Naive thymus-derived CD8-positive, alpha-beta T cell (primary cell): ENCODE results near the gene SPEM3. TPM values are rescaled to one million over a fixed set of nuclear protein-coding genes. Genes with fewer than 3 reads are reported as not detected.

Source experiments
- ATAC-seq, 2 donors: fragments of 150-1000 bp; cut with Tn5 transposase in 1 of 2; sonication (Bioruptor Pico), chemical (Tn5 transposase) in 1 of 2; 1 replicate in 1 of 2; 2 replicates in 1 of 2; pipeline ENCODE4 v1.10.0; 2021; ENCODE audit warnings: mild to moderate bottlenecking in 2 of 2, moderate library complexity in 2 of 2
- POLR2A ChIA-PET: fragments of 350-600 bp; sonication (Branson Sonifier 250); formaldehyde crosslinking; loops from one replicate; lab custom pipeline; 2021; ENCODE audit warnings: antibody characterized with exemption; lab: Charles Lee
- DNase-seq, 10 donors: peaks; one replicate each; pipeline versions ENCODE4 v3.0.0 to v3.0.0-alpha.2; 2020 to 2022
- H3K27ac Mint-ChIP-seq, 10 donors: one replicate each; pipeline ENCODE4 v1.8.0; 2020 to 2022; ENCODE audit warnings: mild to moderate bottlenecking in 10 of 10, mixed read lengths in 10 of 10, moderate library complexity in 4 of 10, inconsistent platforms in 1 of 10
- H3K27me3 Mint-ChIP-seq, 5 donors: one replicate each; pipeline ENCODE4 v1.8.0; 2021 to 2022; ENCODE audit warnings: mixed read lengths in 5 of 5
- H3K36me3 Mint-ChIP-seq, 3 donors: one replicate each; pipeline ENCODE4 v1.8.0; 2020 to 2022; ENCODE audit warnings: mixed read lengths in 3 of 3, mild to moderate bottlenecking in 2 of 3, inconsistent platforms in 1 of 3
- H3K4me1 Mint-ChIP-seq, 4 donors: one replicate each; pipeline ENCODE4 v1.8.0; 2021 to 2022; ENCODE audit warnings: mixed read lengths in 4 of 4
- H3K4me3 Mint-ChIP-seq, 10 donors: one replicate each; pipeline ENCODE4 v1.8.0; 2020 to 2022; ENCODE audit warnings: mild to moderate bottlenecking in 10 of 10, mixed read lengths in 10 of 10, moderate library complexity in 6 of 10, inconsistent platforms in 1 of 10
- H3K9me3 Mint-ChIP-seq, 9 donors: one replicate each; pipeline ENCODE4 v1.8.0; 2020 to 2022; ENCODE audit warnings: mixed read lengths in 9 of 9, mild to moderate bottlenecking in 3 of 9, inconsistent platforms in 1 of 9, moderate library complexity in 1 of 9
- polyA plus RNA-seq, 3 donors: library from polyadenylated mRNA; unstranded; fragments of 300-500 nt; fragmentation: Illumina TruSeq; gene quantifications; one replicate each; pipeline ENCODE4 v1.2.3, GENCODE V29; 2021
- total RNA-seq, 8 experiments: library from RNA in 2 of 8; stranded (reverse) in 2 of 8; gene quantifications; one replicate each; pipeline ENCODE4 v1.2.3 and lab custom pipeline; 2021 to 2026

The SPEM3 gene
- total and polyA plus RNA-seq, 5 experiments from 2014 or later, result not detected

DNA sequence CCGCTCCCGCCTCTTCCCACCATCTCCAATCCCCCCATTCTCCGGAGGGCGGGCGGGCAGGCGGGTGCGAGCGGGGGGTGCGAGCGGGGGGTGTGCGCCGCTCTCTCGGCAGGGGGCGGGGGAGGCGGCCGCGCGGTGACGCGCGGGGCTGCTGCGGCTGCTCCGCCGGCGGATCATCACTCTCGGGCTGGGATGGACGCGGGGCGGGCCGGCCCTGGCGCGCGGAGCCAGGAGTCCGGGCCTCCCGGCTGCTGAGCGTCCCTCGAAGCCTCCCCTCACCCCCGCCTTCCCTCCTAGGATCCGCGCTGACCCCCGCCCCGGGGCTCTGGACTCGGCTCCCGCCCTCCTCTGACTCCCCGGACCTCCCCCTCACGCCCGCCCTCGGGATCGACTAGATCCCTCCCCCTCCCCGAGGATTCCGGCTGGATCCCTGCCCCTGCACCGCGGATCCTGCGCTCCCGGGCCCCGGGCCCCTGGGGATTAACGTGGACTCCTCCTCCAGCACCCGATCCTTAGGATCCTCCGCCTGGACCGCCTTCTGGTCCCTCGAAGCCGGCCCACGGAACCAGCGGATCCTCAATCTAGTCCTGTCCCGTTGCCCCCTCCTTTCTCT is 23.8 kb upstream of the SPEM3 start:
- H3K4me3 Mint-ChIP-seq, result peak overlapping the region; percentile 92 to 98 (median 96)
- H3K27me3 Mint-ChIP-seq, result peaks cover 0 to 4% (median 0%) of the 10 kb centered on the region in 5 donors
- DNase-seq (peak in 5 of 10 donors; percentile 58 to 86 (median 77)), ATAC-seq (peak; percentile 48 to 56)
- peaks cover 21 to 36% (median 31%) of the 10 kb centered on the region in 4 donors for H3K4me1 Mint-ChIP-seq
- H3K36me3 Mint-ChIP-seq, result no peaks in the 10 kb centered on the region
- POLR2A ChIA-PET, result interaction anchor here (0.7 to 3.6 kb wide), 17 partner anchors 11 to 282 kb away, joined by 3 to 50 read pairs (median 6); partner anchors contain the start of genes ACAP1, MPDU1, NEURL4 and PLSCR3
- peak overlapping the region; percentile 89 to 99 (median 98) for H3K27ac Mint-ChIP-seq
- no peaks in the 10 kb centered on the region for H3K9me3 Mint-ChIP-seq

DNA sequence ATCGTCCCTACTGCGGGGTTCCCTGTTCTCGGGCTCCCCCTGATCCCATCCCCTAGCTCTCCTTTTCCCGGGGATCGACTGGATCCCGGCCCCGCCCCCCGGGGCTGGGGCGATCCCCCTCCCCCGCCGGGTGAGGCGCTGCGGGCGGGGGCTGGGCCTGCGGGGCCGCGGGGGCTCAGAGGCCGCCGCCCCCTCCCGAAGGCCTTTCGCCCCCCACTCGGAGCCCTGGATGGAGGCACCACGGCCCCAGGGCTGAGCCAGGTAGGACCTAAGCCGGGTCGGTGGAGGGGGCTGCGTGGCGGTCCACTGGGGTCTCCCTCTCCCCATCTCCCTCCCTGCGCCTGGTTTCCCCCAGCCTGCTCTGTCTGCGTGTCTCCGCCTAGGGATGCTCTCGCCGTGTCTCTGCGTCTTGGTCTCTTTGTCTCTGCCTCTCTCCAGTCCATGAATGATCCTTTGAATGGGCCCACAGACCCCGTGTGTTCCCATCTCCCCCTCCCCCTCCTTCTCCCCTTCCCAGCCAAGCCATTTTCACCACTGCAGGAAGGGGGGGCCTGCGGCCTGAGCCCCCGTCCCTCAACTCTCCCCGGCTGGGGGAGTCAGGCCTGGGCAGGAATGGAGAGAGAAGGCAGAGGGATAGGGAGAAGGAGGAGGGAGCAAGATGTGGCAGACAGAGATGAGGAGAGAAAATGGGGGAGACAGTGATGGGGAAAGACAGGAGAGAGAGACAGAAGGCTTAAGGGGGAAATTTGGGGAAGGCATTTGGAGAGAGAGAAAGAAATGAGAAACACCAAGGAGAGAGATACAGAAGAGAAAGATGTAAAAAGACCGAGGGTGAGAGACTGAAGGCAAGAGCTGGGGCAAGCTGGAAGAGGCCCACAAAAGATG is 23.1 kb upstream of the SPEM3 start:
- Mint-ChIP-seq H3K36me3 (no peaks in the 10 kb centered on the region), H3K27me3 (peaks cover 0 to 4% (median 0%) of the 10 kb centered on the region in 5 donors), H3K9me3 (no peaks in the 10 kb centered on the region), H3K4me3 (peak overlapping the region; percentile 75 to 96 (median 86)), H3K4me1 (peaks cover 22 to 36% (median 31%) of the 10 kb centered on the region in 4 donors), H3K27ac (peak overlapping the region; percentile 48 to 95 (median 88))
- ATAC-seq (no peak), DNase-seq (no peak)
- POLR2A ChIA-PET, result interaction anchor here (1.0 to 3.5 kb wide), 4 partner anchors 11 to 79 kb away, joined by 3 to 40 read pairs (median 20); partner anchors contain the start of genes PLSCR3, POLR2A and TMEM102

DNA sequence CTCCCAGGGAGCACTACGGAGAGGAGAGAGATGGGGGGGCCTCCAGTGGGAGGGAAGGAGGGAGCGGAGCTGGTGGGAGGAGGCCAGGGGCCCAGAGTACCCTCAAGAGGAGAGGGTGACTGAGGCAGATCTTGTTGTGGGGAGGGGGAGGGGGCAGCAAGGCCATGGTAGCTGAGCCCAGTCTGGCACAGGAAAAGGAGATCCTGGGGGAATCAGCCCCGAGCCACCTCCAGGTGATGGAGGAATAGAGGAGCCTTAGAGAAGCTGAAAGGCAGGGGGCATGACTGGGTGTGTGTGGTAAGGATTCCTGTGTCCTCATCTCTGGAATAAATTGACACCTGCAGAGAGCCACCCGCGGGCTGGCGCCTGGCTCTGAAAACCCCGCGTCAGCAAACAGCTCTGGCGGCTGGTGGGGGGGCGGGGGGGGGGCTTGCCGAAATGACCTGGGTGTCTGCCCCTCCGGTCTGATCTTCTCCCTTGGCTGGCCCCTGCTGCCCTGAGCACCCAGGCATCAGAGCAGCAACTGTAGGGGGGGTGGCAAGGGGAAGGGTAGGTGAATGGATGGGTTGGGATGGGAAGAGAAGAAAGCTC is 22.3 kb upstream of the SPEM3 start:
- DNase-seq (peak in 1 of 10 donors; percentile 25), ATAC-seq (no peak)
- H3K27me3 Mint-ChIP-seq, result peaks cover 0 to 4% (median 0%) of the 10 kb centered on the region in 5 donors
- peak overlapping the region; percentile 62 to 92 (median 80) for H3K4me3 Mint-ChIP-seq
- no peaks in the 10 kb centered on the region for H3K36me3 Mint-ChIP-seq
- H3K27ac Mint-ChIP-seq, result peak overlapping the region in 7 of 10 donors; percentile 49 to 95 (median 84)
- H3K9me3 Mint-ChIP-seq, result no peaks in the 10 kb centered on the region
- POLR2A ChIA-PET, result interaction anchor here (0.7 to 3.4 kb wide), 5 partner anchors 9 to 73 kb away, joined by 3 to 23 read pairs (median 8); partner anchors contain the start of genes PLSCR3, TMEM102 and ZBTB4
- H3K4me1 Mint-ChIP-seq, result peaks cover 22 to 36% (median 31%) of the 10 kb centered on the region in 4 donors

DNA sequence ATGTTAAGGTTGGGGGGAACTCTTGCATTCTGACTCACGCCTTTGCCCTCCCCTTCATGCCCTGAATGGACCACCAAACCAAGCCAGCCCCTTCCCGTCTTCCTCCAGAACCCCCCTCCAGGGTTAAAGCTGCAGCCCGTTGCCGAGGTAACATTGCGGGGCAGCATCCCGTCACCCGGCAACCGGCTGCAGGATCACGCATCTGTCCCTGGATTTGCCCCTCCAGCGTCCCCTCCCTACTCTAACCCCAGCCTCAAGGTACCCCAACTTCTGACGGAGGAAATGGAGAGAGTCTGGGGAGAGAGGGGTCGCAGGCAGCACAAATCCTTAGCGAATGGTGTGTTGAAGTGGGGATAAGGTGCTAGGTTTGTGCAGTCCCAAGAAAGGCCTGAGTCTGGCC is 21.6 kb upstream of the SPEM3 start:
- DNase-seq (no peak), ATAC-seq (no peak)
- Mint-ChIP-seq H3K4me1 (peaks cover 21 to 36% (median 28%) of the 10 kb centered on the region in 4 donors), H3K36me3 (no peaks in the 10 kb centered on the region), H3K27ac (peak overlapping the region in 4 of 10 donors; percentile 47 to 77 (median 64)), H3K4me3 (peak overlapping the region in 9 of 10 donors; percentile 24 to 92 (median 32)), H3K27me3 (peaks cover 0 to 4% (median 0%) of the 10 kb centered on the region in 5 donors), H3K9me3 (no peaks in the 10 kb centered on the region)
- POLR2A ChIA-PET, result interaction anchor here (1.3 to 3.4 kb wide), 4 partner anchors 10 to 29 kb away, joined by 3 to 23 read pairs (median 8); partner anchors contain the start of genes PLSCR3 and TMEM102

DNA sequence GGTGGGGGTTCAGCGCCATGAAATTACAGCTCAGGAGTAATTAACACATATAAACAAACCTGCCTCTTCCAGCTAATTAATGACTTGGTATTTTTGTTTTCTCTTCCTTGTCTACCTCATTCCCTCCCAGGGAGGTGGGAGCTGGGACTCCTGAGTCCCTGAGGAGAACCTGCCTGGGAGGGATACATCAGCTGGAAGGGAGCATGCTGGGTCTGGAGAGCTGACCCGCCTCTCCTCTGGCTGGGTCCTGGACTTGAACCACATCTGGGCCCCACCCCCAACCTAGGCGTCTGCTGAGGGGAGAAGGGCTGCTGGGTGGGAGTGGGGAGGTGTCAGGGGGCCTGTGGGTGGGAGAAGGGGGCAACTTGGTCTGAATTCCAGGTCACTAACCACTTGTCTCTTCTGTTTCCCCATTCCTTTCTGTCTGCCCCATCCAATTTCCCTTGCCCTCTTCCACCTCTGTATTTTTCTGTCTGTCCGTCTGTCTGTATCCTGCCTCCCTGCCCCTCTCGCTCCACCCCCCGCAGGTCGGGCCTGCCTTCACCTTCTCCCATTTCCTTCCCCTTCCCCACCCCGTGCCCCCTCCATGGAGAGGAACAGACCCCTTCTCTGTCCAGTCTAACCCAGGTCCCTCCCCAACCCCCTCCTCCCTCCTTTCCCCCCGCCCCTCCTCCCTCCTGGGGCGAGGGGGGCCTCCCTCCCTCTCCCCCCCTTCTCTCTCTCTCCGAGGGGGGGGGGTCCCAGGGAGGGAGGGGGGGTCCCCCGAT is 21.0 kb upstream of the SPEM3 start, which contains the start of gene NLGN2:
NLGN2 (plus strand) TSS at position 361 of the 767 bp plus-strand sequence. CDS start 411 bp downstream, outside the sequence.
- POLR2A ChIA-PET, result interaction anchor here (1.0 to 3.4 kb wide), 8 partner anchors 10 to 279 kb away, joined by 3 to 23 read pairs (median 7); partner anchors contain the start of genes PLSCR3, POLR2A, TMEM102 and TP53
- peak within 1 kb of the TSS; percentile 48 to 92 (median 60) for H3K4me3 Mint-ChIP-seq
- H3K9me3 Mint-ChIP-seq, result no peaks in the 10 kb centered on the region
- DNase-seq (no peak), ATAC-seq (no peak)
- H3K36me3 Mint-ChIP-seq, result no peaks in the 10 kb centered on the region
- H3K27me3 Mint-ChIP-seq, result peaks cover 0 to 4% (median 0%) of the 10 kb centered on the region in 5 donors
- peaks cover 21 to 36% (median 28%) of the 10 kb centered on the region in 4 donors for H3K4me1 Mint-ChIP-seq
- peak within 1 kb of the TSS in 6 of 10 donors; percentile 36 to 80 (median 73) for H3K27ac Mint-ChIP-seq

DNA sequence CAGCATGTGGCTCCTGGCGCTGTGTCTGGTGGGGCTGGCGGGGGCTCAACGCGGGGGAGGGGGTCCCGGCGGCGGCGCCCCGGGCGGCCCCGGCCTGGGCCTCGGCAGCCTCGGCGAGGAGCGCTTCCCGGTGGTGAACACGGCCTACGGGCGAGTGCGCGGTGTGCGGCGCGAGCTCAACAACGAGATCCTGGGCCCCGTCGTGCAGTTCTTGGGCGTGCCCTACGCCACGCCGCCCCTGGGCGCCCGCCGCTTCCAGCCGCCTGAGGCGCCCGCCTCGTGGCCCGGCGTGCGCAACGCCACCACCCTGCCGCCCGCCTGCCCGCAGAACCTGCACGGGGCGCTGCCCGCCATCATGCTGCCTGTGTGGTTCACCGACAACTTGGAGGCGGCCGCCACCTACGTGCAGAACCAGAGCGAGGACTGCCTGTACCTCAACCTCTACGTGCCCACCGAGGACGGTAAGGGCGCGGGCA is 20.4 kb upstream of the SPEM3 start:
- peaks cover 0 to 4% (median 0%) of the 10 kb centered on the region in 5 donors for H3K27me3 Mint-ChIP-seq
- ATAC-seq (peak; percentile 20 to 29), DNase-seq (peak in 9 of 10 donors; percentile 31 to 75 (median 43))
- no peaks in the 10 kb centered on the region for H3K36me3 Mint-ChIP-seq
- POLR2A ChIA-PET, result interaction anchor here (0.6 to 3.4 kb wide), 9 partner anchors 13 to 279 kb away, joined by 3 to 23 read pairs (median 5); partner anchors contain the start of genes PLSCR3, POLR2A, TMEM102 and TP53
- H3K9me3 Mint-ChIP-seq, result no peaks in the 10 kb centered on the region
- peaks cover 17 to 31% (median 22%) of the 10 kb centered on the region in 4 donors for H3K4me1 Mint-ChIP-seq
- peak overlapping the region in 8 of 10 donors; percentile 18 to 64 (median 50) for H3K4me3 Mint-ChIP-seq
- peak overlapping the region in 3 of 10 donors; percentile 15 to 73 (median 60) for H3K27ac Mint-ChIP-seq

DNA sequence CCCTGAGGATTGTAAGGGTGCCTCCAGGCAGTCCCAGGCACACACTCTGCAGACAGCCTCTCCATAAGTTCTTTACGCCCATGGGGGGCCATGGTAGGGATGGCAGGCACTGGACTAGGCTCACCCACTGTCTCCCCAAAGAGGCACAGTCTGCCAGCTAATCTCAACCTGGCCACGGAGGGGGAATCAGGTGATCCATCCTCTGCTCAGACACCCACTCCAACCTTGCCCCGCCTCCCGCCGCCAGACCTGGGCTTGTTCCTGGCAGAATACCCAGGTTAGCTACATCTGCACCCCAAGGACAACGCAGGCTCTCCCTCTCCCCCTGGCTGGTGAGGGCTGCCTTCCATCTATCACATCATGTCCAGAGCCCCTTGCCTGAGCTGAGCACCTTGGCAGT is 19.8 kb upstream of the SPEM3 start:
- POLR2A ChIA-PET, result interaction anchor here (0.6 to 3.4 kb wide), 8 partner anchors 13 to 278 kb away, joined by 3 to 23 read pairs (median 4); partner anchors contain the start of genes POLR2A, TMEM102 and TP53
- Mint-ChIP-seq H3K27me3 (peaks cover 0 to 4% (median 0%) of the 10 kb centered on the region in 5 donors), H3K4me1 (peaks cover 16 to 29% (median 22%) of the 10 kb centered on the region in 4 donors), H3K36me3 (no peaks in the 10 kb centered on the region), H3K9me3 (no peaks in the 10 kb centered on the region), H3K4me3 (peak overlapping the region in 9 of 10 donors; percentile 16 to 81 (median 54)), H3K27ac (peak overlapping the region in 4 of 10 donors; percentile 20 to 67 (median 30))
- DNase-seq, result no peak
- ATAC-seq, result no peak

DNA sequence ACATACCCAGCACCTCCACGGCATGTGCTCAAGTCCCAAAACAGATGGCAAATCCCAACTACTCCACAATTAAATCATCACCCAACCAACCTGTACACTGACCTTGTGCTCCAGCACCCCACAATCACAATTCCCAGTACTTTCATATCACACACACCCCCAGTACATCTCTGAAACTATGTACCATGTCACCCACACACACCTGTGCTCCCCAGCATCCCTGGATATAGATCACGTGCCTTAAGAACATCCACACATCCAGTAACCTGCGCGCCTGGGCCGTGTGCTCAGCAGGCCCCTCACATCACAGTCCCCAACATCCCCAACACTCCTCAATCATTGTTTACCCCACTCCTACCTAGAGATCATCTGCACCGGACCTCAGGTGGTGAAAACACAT is 18.9 kb upstream of the SPEM3 start:
- DNase-seq (no peak), ATAC-seq (no peak)
- POLR2A ChIA-PET, result interaction anchor here (2.3 to 3.4 kb wide), 2 partner anchors 26 to 54 kb away, joined by 7 to 23 read pairs; partner anchors contain the start of gene TMEM102
- Mint-ChIP-seq H3K4me3 (peak overlapping the region in 4 of 10 donors; percentile 4 to 52 (median 30)), H3K36me3 (no peaks in the 10 kb centered on the region), H3K4me1 (peaks cover 12 to 29% (median 22%) of the 10 kb centered on the region in 4 donors), H3K9me3 (no peaks in the 10 kb centered on the region), H3K27ac (peak overlapping the region in 4 of 10 donors; percentile 16 to 53 (median 42)), H3K27me3 (peaks cover 0 to 4% (median 0%) of the 10 kb centered on the region in 5 donors)

DNA sequence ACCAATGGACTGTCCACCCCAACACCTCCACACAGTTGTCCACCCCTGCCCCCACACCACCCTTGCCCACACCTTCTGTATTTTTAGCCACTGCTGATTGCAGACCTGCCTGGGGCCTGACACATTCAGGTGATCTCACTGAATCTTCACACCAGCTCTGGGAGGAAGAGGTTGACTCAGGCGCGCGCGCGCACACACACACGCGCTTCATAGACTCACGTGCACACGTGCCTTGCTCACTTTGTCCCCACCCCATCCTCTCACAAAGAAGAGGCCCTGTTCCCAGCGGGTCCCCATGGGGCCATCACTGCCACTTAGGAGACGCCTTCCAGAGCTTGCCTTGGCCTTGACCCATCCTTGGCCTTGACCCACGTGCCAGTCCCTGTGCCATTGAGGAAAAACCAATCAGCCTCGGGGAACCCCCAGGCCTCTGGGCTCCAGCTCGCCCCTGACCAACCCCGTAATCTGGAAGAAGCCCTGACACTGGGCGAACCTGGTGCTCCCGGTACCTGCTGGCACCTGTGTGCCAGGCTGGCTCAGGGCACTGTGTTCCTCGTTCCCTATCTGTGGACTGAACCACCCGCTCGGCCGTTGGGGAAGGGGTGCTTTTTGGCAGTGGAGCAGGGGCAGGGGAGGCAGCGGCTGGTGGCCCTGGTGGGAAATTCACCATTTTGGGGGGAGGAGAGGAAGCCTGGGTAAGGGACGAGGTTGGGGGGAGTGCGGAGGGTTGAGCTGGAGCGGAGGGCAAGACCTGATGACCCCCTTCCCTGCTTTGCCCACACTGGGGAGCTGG is 17.8 kb upstream of the SPEM3 start:
- Mint-ChIP-seq H3K4me3 (peak overlapping the region in 1 of 10 donors; percentile 4), H3K9me3 (no peaks in the 10 kb centered on the region), H3K36me3 (no peaks in the 10 kb centered on the region), H3K27me3 (peaks cover 0 to 4% (median 0%) of the 10 kb centered on the region in 5 donors), H3K27ac (peak overlapping the region in 2 of 10 donors; percentile 27 to 53), H3K4me1 (peaks cover 10 to 20% (median 18%) of the 10 kb centered on the region in 4 donors)
- DNase-seq (no peak), ATAC-seq (no peak)
- POLR2A ChIA-PET, result no interaction called here

DNA sequence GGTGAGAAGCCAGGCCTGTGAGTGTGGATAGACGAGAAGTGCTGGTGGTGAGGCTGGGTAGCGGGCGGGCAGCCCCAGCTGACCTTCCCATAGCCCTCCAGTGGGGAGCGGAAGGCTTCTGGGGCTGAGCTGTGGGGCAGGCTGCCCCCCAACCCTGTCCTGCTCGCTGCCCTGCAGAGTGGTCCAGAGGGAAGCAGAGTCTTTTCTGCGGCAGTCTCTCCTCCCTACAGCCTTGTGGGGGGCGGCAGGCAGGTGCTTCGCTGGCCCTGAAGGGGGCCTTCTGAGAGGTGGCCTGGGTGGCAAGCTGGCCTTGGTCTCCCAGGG is 17.3 kb upstream of the SPEM3 start:
- ATAC-seq, result no peak
- POLR2A ChIA-PET, result no interaction called here
- Mint-ChIP-seq H3K9me3 (no peaks in the 10 kb centered on the region), H3K4me3 (no peak overlapping the region), H3K36me3 (no peaks in the 10 kb centered on the region), H3K27ac (no peak overlapping the region), H3K27me3 (peaks cover 0 to 2% (median 0%) of the 10 kb centered on the region in 5 donors), H3K4me1 (peaks cover 7 to 16% (median 15%) of the 10 kb centered on the region in 4 donors)
- no peak for DNase-seq
